MCF 10A (cell line): ENCODE results near the gene ROBO2. TPM values are rescaled to one million over a fixed set of nuclear protein-coding genes. Genes with fewer than 3 reads are reported as not detected.

Experiments used
- BruUV-seq: library from RNA; stranded (reverse); fragments of 400-500 nt; replicated peaks from 2 replicates; lab custom pipeline; 2021; lab: Mats Ljungman, UMichigan
- CTCF ChIA-PET: fragments of 300-600 bp; sonication (Branson Sonifier 250); formaldehyde crosslinking; extraction: SDS; loops from one replicate; lab custom pipeline; 2021; ENCODE audit warnings: antibody characterized with exemption, inconsistent platforms; lab: Yijun Ruan, JAX
- POLR2A ChIA-PET: fragments of 300-600, 350-650 bp; sonication (Branson Sonifier 250); formaldehyde crosslinking; extraction: SDS; loops from one replicate; lab custom pipeline; 2020; ENCODE audit warnings: antibody characterized with exemption, inconsistent platforms; lab: Yijun Ruan, JAX
- DNase-seq: peaks from one replicate; pipeline ENCODE4 v3.0.0-alpha.2; 2018; ENCODE audit not compliant: unreplicated experiment
- H3K27ac Mint-ChIP-seq: one replicate; pipeline ENCODE4 v1.8.0; 2022; ENCODE audit warnings: mild to moderate bottlenecking, low read depth, mixed read lengths; ENCODE audit not compliant: unreplicated experiment
- H3K27me3 Mint-ChIP-seq: one replicate; pipeline ENCODE4 v1.8.0; 2022; ENCODE audit warnings: mixed read lengths; ENCODE audit not compliant: insufficient read depth, unreplicated experiment
- H3K36me3 Mint-ChIP-seq: one replicate; pipeline ENCODE4 v1.8.0; 2022; ENCODE audit warnings: mild to moderate bottlenecking, moderate library complexity, mixed read lengths; ENCODE audit not compliant: insufficient read depth, unreplicated experiment
- H3K4me1 Mint-ChIP-seq: one replicate; pipeline ENCODE4 v1.8.0; 2022; ENCODE audit warnings: mixed read lengths; ENCODE audit not compliant: insufficient read depth, unreplicated experiment
- H3K4me3 Mint-ChIP-seq: one replicate; pipeline ENCODE4 v1.8.0; 2022; ENCODE audit warnings: mild to moderate bottlenecking, moderate library complexity, mixed read lengths; ENCODE audit not compliant: unreplicated experiment
- H3K9me3 Mint-ChIP-seq: one replicate; pipeline ENCODE4 v1.8.0; 2022; ENCODE audit warnings: mixed read lengths; ENCODE audit not compliant: unreplicated experiment
- intact Hi-C: fragments of 100-400 bp; cut with micrococcal nuclease; formaldehyde crosslinking; loops from 2 replicates; pipeline ENCODE4 v1.14.1; 2022
- total RNA-seq: library from RNA; stranded (reverse); gene quantifications from 2 replicates; pipeline ENCODE4 v1.2.3, GENCODE V29; 2022
- TF ChIP-seq, protein P1 (sequence below): fragments of 200-600 bp; IDR thresholded peaks from one replicate; pipeline ENCODE4 v1.8.0; 2022; ENCODE audit warnings: antibody characterized with exemption, mild to moderate bottlenecking; ENCODE audit not compliant: unreplicated experiment

The ROBO2 gene
- total RNA-seq, 1 experiment from 2014 or later, result not detected

DNA sequence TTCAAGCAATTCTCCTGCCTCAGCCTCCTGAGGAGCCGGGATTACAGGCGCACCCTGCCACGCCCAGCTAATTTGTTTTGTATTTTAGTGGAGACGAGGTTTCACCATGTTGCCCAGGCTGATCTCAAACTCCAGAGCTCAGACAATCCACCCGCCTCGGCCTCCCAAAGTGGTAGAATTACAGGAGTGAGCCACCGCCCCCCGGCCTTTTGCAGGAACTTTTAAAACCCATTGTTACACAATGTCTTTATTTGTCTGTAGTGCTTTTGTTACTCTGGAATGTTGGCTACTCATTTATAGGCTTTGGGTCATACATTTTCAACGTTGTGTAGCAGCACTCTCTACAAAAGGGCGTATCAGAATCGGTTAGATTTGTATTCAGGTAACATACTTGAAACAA, 499.1 kb downstream of the ROBO2 start:
- Mint-ChIP-seq H3K4me3 (no peak overlapping the region), H3K4me1 (peaks cover 12% of the 10 kb centered on the region), H3K27me3 (no peaks in the 10 kb centered on the region), H3K9me3 (no peaks in the 10 kb centered on the region), H3K36me3 (no peaks in the 10 kb centered on the region), H3K27ac (no peak overlapping the region)
- ChIA-PET CTCF (interaction anchor here (0.6 kb wide), 1 partner anchor 219 kb away, joined by 5 read pairs; no protein-coding TSS in a partner anchor), POLR2A (interaction anchor here (0.7 kb wide), 1 partner anchor 390 kb away, joined by 3 read pairs; no protein-coding TSS in a partner anchor)
- intact Hi-C loops, result no loop called here
- DNase-seq, result no peak
- TF ChIP-seq, protein P1, sequence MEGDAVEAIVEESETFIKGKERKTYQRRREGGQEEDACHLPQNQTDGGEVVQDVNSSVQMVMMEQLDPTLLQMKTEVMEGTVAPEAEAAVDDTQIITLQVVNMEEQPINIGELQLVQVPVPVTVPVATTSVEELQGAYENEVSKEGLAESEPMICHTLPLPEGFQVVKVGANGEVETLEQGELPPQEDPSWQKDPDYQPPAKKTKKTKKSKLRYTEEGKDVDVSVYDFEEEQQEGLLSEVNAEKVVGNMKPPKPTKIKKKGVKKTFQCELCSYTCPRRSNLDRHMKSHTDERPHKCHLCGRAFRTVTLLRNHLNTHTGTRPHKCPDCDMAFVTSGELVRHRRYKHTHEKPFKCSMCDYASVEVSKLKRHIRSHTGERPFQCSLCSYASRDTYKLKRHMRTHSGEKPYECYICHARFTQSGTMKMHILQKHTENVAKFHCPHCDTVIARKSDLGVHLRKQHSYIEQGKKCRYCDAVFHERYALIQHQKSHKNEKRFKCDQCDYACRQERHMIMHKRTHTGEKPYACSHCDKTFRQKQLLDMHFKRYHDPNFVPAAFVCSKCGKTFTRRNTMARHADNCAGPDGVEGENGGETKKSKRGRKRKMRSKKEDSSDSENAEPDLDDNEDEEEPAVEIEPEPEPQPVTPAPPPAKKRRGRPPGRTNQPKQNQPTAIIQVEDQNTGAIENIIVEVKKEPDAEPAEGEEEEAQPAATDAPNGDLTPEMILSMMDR, result no peak
- BruUV-seq, result no TSS peak

DNA sequence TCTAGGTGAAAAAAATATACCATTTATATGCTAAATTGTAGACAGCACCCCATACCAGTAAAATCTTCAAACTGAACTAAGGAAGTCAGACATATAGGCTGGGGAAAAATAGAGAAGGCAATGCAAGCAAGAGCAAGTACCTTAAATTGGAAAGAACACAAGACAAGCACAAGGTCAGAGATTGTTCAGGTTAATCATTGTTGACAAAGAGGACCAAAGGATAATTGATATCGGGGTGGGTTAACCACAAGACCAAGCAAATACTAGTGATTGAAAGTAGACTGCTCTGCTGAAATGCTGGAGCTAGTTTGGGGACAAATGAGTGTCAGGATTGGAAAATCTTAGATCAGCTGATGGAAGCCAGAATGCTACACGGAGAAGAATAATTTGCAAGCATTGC, 499.8 kb downstream of the ROBO2 start:
- BruUV-seq, result no TSS peak
- Mint-ChIP-seq H3K4me1 (peaks cover 12% of the 10 kb centered on the region), H3K27ac (no peak overlapping the region), H3K4me3 (no peak overlapping the region), H3K9me3 (no peaks in the 10 kb centered on the region), H3K27me3 (no peaks in the 10 kb centered on the region), H3K36me3 (no peaks in the 10 kb centered on the region)
- TF ChIP-seq, protein P1, result no peak
- intact Hi-C loops, result no loop called here
- DNase-seq, result no peak
- POLR2A ChIA-PET, result no interaction called here
- CTCF ChIA-PET, result no interaction called here

DNA sequence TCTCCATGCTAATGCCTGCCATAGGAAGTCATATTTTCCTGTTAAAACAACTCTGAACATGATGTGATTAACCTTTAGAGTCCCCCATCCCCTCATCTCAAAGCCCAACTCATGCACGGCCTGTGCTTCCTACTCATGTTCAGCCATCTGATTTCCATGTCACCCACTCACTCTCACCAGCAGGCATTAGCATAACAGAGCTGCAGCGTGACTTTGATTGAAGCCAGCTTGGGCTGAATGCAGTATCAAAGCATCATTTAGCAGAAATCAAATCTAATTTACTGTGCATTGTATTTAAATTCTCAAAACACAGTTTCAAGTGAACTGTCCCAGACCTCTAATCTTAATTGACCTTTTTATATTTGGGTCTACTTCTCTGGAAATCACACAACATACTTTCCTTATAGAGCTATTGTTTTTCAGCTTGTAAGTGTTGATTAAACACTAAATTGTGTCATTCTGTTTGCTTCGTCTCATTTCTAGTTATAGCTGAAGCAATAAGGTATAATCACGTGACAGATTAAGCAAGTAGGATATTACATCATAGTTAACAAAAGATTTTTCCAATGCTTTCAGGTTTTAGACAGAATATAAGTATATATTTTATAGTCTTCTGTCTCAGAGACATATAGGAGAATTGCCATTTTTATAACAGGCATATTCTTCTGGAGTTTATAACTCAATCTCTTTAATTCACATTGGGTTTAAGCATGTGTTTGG, 501.5 kb downstream of the ROBO2 start:
- ChIA-PET POLR2A (no interaction called here), CTCF (interaction anchor here (0.6 kb wide), 1 partner anchor 59 kb away, joined by 3 read pairs; no protein-coding TSS in a partner anchor)
- Mint-ChIP-seq H3K27ac (no peak overlapping the region), H3K4me3 (no peak overlapping the region), H3K36me3 (no peaks in the 10 kb centered on the region), H3K27me3 (no peaks in the 10 kb centered on the region), H3K9me3 (no peaks in the 10 kb centered on the region), H3K4me1 (peaks cover 8% of the 10 kb centered on the region)
- BruUV-seq, result no TSS peak
- TF ChIP-seq, protein P1, result no peak
- intact Hi-C loops, result no loop called here
- no peak for DNase-seq

DNA sequence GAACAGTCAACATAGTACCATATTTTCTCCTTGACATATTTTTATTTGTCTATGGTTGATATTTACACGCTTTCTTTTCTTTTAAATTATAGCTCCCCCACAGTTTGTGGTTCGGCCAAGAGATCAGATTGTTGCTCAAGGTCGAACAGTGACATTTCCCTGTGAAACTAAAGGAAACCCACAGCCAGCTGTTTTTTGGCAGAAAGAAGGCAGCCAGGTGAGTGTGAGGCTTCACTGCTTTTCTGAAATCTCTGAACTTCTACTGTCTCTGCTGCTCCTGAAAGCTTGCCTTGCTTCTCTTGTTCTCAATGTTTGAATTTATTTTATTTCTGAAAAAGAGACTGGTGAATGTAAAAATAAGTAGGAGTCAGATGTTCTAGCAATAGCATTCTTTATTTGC, 506.3 kb downstream of the ROBO2 start:
- Mint-ChIP-seq H3K4me3 (no peak overlapping the region), H3K27me3 (no peaks in the 10 kb centered on the region), H3K27ac (no peak overlapping the region), H3K4me1 (peaks cover 4% of the 10 kb centered on the region), H3K36me3 (no peaks in the 10 kb centered on the region), H3K9me3 (no peaks in the 10 kb centered on the region)
- no TSS peak for BruUV-seq
- TF ChIP-seq, protein P1, result no peak
- ChIA-PET CTCF (no interaction called here), POLR2A (no interaction called here)
- intact Hi-C loops, result no loop called here
- DNase-seq, result no peak
